ENCODE results near the gene SESN1. TPM values are rescaled to one million over a fixed set of nuclear protein-coding genes. Genes with fewer than 3 reads are reported as not detected.

SESN1 gene
- total RNA-seq, 1 donor from 2014 or later, result 40.8 TPM

DNA sequence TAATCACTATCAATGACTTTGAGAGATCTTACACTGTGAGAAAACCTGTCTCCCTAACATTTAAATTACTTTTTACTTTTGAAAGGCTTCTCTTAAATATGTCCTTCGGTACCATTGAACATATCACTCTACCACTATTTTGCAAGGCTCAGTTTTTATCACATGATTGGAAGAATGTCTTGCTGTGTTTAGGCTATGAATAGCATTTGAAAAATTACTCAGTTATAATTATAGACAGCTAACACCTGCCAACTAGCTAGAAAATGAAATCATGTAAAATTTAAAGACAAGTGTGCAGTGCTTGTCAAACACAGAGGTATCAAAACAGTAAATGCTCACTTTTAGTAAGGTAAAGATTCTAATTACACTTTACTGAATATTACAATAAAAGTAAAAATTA lies 11.0 kb downstream of the SESN1 start:
- Histone ChIP-seq H2AFZ (replicated peaks) (no peak overlapping the region), H3K4me2 (no peak overlapping the region), H3K4me3 (no peak overlapping the region), H3K4me1 (no peaks in the 10 kb centered on the region), H3K79me2 (ENCODE audit: low read depth) (peaks cover 3% of the 10 kb centered on the region), H3K27me3 (no peaks in the 10 kb centered on the region), H3K36me3 (no peaks in the 10 kb centered on the region), H3F3A (ENCODE audit: low read depth) (no peaks in the 10 kb centered on the region), H3K27ac (no peak overlapping the region), H3K9me3 (ENCODE audit: low read depth) (no peaks in the 10 kb centered on the region), H4K20me1 (ENCODE audit: low read depth) (no peaks in the 10 kb centered on the region), H3K9ac (no peak overlapping the region)
- H3K27me3 Mint-ChIP-seq (ENCODE audit: insufficient read depth, low read depth), result no peaks in the 10 kb centered on the region
- H3K9me3 Mint-ChIP-seq, result no peaks in the 10 kb centered on the region
- H3K27ac Mint-ChIP-seq, result no peak overlapping the region
- no peak for DNase-seq (ENCODE audit: low spot score)
- H3K4me3 Mint-ChIP-seq, result no peak overlapping the region
- no peaks in the 10 kb centered on the region for H3K36me3 Mint-ChIP-seq
- H3K4me1 Mint-ChIP-seq, result peaks cover 15% of the 10 kb centered on the region
- TF ChIP-seq EZH2 (IDR thresholded peaks at IDR 0.05) (no peak), EZH2phosphoT487 (IDR thresholded peaks at IDR 0.05) (no peak)
- TF ChIP-seq, protein P1, sequence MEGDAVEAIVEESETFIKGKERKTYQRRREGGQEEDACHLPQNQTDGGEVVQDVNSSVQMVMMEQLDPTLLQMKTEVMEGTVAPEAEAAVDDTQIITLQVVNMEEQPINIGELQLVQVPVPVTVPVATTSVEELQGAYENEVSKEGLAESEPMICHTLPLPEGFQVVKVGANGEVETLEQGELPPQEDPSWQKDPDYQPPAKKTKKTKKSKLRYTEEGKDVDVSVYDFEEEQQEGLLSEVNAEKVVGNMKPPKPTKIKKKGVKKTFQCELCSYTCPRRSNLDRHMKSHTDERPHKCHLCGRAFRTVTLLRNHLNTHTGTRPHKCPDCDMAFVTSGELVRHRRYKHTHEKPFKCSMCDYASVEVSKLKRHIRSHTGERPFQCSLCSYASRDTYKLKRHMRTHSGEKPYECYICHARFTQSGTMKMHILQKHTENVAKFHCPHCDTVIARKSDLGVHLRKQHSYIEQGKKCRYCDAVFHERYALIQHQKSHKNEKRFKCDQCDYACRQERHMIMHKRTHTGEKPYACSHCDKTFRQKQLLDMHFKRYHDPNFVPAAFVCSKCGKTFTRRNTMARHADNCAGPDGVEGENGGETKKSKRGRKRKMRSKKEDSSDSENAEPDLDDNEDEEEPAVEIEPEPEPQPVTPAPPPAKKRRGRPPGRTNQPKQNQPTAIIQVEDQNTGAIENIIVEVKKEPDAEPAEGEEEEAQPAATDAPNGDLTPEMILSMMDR (IDR thresholded peaks at IDR 0.05), result no peak

DNA sequence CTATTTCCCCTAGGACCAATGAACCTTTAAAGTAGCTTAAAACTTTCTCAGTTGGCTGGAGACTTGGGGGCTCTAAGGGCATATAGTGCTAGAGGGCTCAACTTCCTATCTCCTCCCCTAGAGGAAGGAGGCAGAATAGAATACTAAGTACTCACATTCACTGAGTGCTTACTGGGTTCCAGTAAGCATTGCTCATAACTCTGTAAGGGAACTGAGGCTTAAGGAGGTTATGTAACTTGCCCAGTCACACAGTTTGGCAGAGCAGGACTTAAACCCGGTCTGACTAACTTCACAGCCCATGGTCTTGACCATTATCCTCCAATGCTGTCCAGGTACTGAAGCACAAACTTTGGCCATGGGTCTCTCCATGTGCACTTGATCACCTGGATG lies 12.5 kb downstream of the SESN1 start:
- Histone ChIP-seq H3K27ac (no peak overlapping the region), H3K79me2 (ENCODE audit: low read depth) (peaks cover under 1% of the 10 kb centered on the region), H3K36me3 (no peaks in the 10 kb centered on the region), H3K9me3 (ENCODE audit: low read depth) (no peaks in the 10 kb centered on the region), H3K9ac (no peak overlapping the region), H3K4me1 (no peaks in the 10 kb centered on the region), H3K4me2 (no peak overlapping the region), H3K4me3 (no peak overlapping the region), H2AFZ (replicated peaks) (no peak overlapping the region), H4K20me1 (ENCODE audit: low read depth) (no peaks in the 10 kb centered on the region), H3K27me3 (no peaks in the 10 kb centered on the region), H3F3A (ENCODE audit: low read depth) (no peaks in the 10 kb centered on the region)
- no peak overlapping the region for H3K4me3 Mint-ChIP-seq
- H3K4me1 Mint-ChIP-seq, result peaks cover 15% of the 10 kb centered on the region
- H3K27me3 Mint-ChIP-seq (ENCODE audit: insufficient read depth, low read depth), result no peaks in the 10 kb centered on the region
- no peak overlapping the region for H3K27ac Mint-ChIP-seq
- H3K36me3 Mint-ChIP-seq, result no peaks in the 10 kb centered on the region
- TF ChIP-seq EZH2phosphoT487 (IDR thresholded peaks at IDR 0.05) (no peak), EZH2 (IDR thresholded peaks at IDR 0.05) (no peak)
- TF ChIP-seq, protein P1 (IDR thresholded peaks at IDR 0.05), result no peak
- DNase-seq (ENCODE audit: low spot score), result no peak
- no peaks in the 10 kb centered on the region for H3K9me3 Mint-ChIP-seq

DNA sequence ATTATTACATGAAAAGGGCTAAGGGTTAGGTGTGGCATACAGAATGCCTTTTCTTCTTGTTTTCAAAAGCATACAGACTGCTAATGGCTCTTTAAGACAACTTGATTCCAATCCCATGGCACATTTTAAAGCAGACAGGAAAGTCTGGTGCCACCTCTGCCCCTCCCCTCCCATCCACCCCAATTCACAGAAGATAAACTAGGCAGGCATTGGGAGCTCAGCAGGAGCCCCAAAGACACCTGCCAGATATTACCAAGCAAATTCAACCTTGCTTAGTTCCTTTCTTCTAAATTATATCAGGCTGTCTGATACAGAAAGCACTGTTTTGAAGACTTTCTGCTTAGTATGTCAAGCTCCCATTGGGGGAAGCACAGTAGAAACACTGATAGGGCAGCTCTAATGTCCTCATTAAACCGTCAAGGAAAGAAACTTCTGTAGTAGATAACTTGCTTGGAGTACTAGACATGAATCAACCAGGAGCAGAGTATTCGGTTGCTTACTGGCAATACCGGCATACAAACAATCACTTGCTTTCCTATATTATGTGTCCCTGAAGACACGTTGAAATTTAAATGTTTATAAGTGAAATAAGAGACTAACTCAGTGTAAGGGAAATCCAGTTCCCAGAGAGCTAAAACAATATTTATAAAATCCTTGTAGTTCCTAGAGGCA lies 13.0 kb downstream of the SESN1 start:
- no peak overlapping the region for H3K27ac ChIP-seq
- H3K79me2 ChIP-seq (ENCODE audit: low read depth), result no peaks in the 10 kb centered on the region
- no peaks in the 10 kb centered on the region for H3K27me3 ChIP-seq
- H3F3A ChIP-seq (ENCODE audit: low read depth), result no peaks in the 10 kb centered on the region
- no peak overlapping the region for H3K9ac ChIP-seq
- no peak for DNase-seq (ENCODE audit: low spot score)
- H3K9me3 Mint-ChIP-seq, result no peaks in the 10 kb centered on the region
- H3K4me2 ChIP-seq, result no peak overlapping the region
- peaks cover 15% of the 10 kb centered on the region for H3K4me1 Mint-ChIP-seq
- H3K36me3 ChIP-seq, result no peaks in the 10 kb centered on the region
- H3K4me1 ChIP-seq, result no peaks in the 10 kb centered on the region
- H4K20me1 ChIP-seq (ENCODE audit: low read depth), result no peaks in the 10 kb centered on the region
- no peaks in the 10 kb centered on the region for H3K9me3 ChIP-seq (ENCODE audit: low read depth)
- H3K4me3 ChIP-seq, result no peak overlapping the region
- no peak overlapping the region for H2AFZ ChIP-seq (replicated peaks)
- no peak overlapping the region for H3K27ac Mint-ChIP-seq
- H3K4me3 Mint-ChIP-seq, result no peak overlapping the region
- H3K27me3 Mint-ChIP-seq (ENCODE audit: insufficient read depth, low read depth), result no peaks in the 10 kb centered on the region
- TF ChIP-seq EZH2phosphoT487 (IDR thresholded peaks at IDR 0.05) (no peak), EZH2 (IDR thresholded peaks at IDR 0.05) (no peak)
- TF ChIP-seq, protein P1 (IDR thresholded peaks at IDR 0.05), result no peak
- no peaks in the 10 kb centered on the region for H3K36me3 Mint-ChIP-seq

All from neural progenitor cell (in vitro differentiated cells).